Prostate gland (tissue), 2 donors: ENCODE measurements around the gene EPSTI1. TPM values are rescaled to one million over a fixed set of nuclear protein-coding genes. Genes with fewer than 3 reads are reported as not detected.

Experiments used
- DNase-seq: peaks from one replicate; pipeline ENCODE4 v3.0.0-alpha.2; 2019; ENCODE audit warnings: low spot score
- H3K27ac ChIP-seq, 2 donors: fragments of 200-600 bp; sonication (generic); 2 replicates each; pipeline ENCODE4 v1.5.1; 2017 to 2019
- H3K27me3 ChIP-seq: fragments of 200-600 bp; sonication (generic); replicated peaks from 2 replicates; pipeline ENCODE4 v1.5.1; 2019; ENCODE audit not compliant: insufficient read depth
- H3K36me3 ChIP-seq, 2 donors: fragments of 200-600 bp; sonication (generic); 1 replicate in 1 of 2; 2 replicates in 1 of 2; pipeline versions ENCODE4 v1.5.1 to v1.8.1; 2017 to 2019
- H3K4me1 ChIP-seq: fragments of 200-600 bp; sonication (generic); replicated peaks from 2 replicates; pipeline ENCODE4 v1.5.1; 2019
- H3K4me3 ChIP-seq, 2 donors: fragments of 200-600 bp; sonication (generic); 2 replicates each; pipeline ENCODE4 v1.5.1; 2017 to 2019
- H3K9me3 ChIP-seq: fragments of 200-600 bp; sonication (generic); 2 replicates; pipeline ENCODE4 v1.5.1; 2017
- CTCF ChIP-seq, 4 experiments: fragments of 200-600 bp in 2 of 4; fragments of 450-650 bp in 2 of 4; sonication (generic) in 2 of 4; IDR thresholded peaks; 1 replicate in 3 of 4; 2 replicates in 1 of 4; pipeline ENCODE4 v1.5.1; 2016 to 2019; ENCODE audit warnings: antibody characterized with exemption in 4 of 4, mild to moderate bottlenecking in 2 of 4, moderate library complexity in 2 of 4
- POLR2A ChIP-seq: fragments of 450-650 bp; IDR thresholded peaks from one replicate; pipeline ENCODE4 v1.6.1; 2016; ENCODE audit warnings: antibody characterized with exemption, mild to moderate bottlenecking
- POLR2AphosphoS5 ChIP-seq: sonication (generic); formaldehyde crosslinking; IDR thresholded peaks from one replicate; pipeline ENCODE4 v1.6.1; 2017; ENCODE audit warnings: antibody characterized with exemption
- WGBS: methylation state at CpG from one replicate; pipeline ENCODE4 v1.1.5; 2018; 5-methylcytosine and 5-hydroxymethylcytosine counted together
- intact Hi-C: fragments of 100-400 bp; cut with DNase I; formaldehyde crosslinking; loops from one replicate; pipeline ENCODE4 v1.14.2; 2022
- total RNA-seq, 2 donors: library from RNA; depleted of rRNA; stranded (reverse); fragments of >200 nt; gene quantifications; one replicate each; pipeline ENCODE4 v1.1.0, GENCODE V29; 2016

The EPSTI1 gene
- total RNA-seq, 2 donors from 2014 or later, result 1.7 to 8.0 TPM

GRCh38 chr13:42957881-42958280 lies 34.2 kb downstream of the EPSTI1 start:
- H3K4me3 ChIP-seq, result no peak overlapping the region
- H3K27me3 ChIP-seq, result no peaks in the 10 kb centered on the region
- TF ChIP-seq POLR2AphosphoS5 (no peak), POLR2A (no peak), CTCF (IDR thresholded peaks at IDR 0.05) (no peak)
- no peaks in the 10 kb centered on the region for H3K4me1 ChIP-seq
- DNase-seq, result no peak
- H3K36me3 ChIP-seq, result no peaks in the 10 kb centered on the region
- intact Hi-C loops, result no loop called here
- H3K9me3 ChIP-seq, result no peaks in the 10 kb centered on the region
- 77% methylated on average over 2 of the region's 2 CpGs for WGBS
- H3K27ac ChIP-seq, result no peak overlapping the region

- no peak for DNase-seq
- H3K4me1 ChIP-seq, result no peaks in the 10 kb centered on the region
- intact Hi-C loops, result no loop called here
- 73% methylated on average over 4 of the region's 4 CpGs for WGBS
- TF ChIP-seq POLR2A, result no peak
- H3K27me3 ChIP-seq, result no peaks in the 10 kb centered on the region
- H3K36me3 ChIP-seq, result no peaks in the 10 kb centered on the region
- no peak overlapping the region for H3K27ac ChIP-seq
- no peaks in the 10 kb centered on the region for H3K9me3 ChIP-seq
- no peak overlapping the region for H3K4me3 ChIP-seq
Measured at GRCh38 chr13:42950181-42950580, 41.9 kb downstream of the EPSTI1 start.

GRCh38 chr13:42947925-42948324 lies 44.1 kb downstream of the EPSTI1 start:
- intact Hi-C loops, result no loop called here
- H3K36me3 ChIP-seq, result no peaks in the 10 kb centered on the region
- no peaks in the 10 kb centered on the region for H3K27me3 ChIP-seq
- WGBS, result 97% methylated on average over 9 of the region's 11 CpGs
- no peaks in the 10 kb centered on the region for H3K9me3 ChIP-seq
- no peak overlapping the region for H3K27ac ChIP-seq
- H3K4me3 ChIP-seq, result no peak overlapping the region
- no peak for DNase-seq
- no peak for TF ChIP-seq POLR2A
- TF ChIP-seq POLR2AphosphoS5, result no peak
- TF ChIP-seq CTCF (IDR thresholded peaks at IDR 0.05), result no peak
- H3K4me1 ChIP-seq, result no peaks in the 10 kb centered on the region

GRCh38 chr13:42946927-42947326 lies 45.1 kb downstream of the EPSTI1 start:
- H3K4me3 ChIP-seq, result no peak overlapping the region
- H3K27me3 ChIP-seq, result no peaks in the 10 kb centered on the region
- TF ChIP-seq POLR2AphosphoS5 (no peak), POLR2A (no peak), CTCF (IDR thresholded peaks at IDR 0.05) (no peak)
- intact Hi-C loops, result no loop called here
- H3K36me3 ChIP-seq, result no peaks in the 10 kb centered on the region
- DNase-seq, result no peak
- no peaks in the 10 kb centered on the region for H3K9me3 ChIP-seq
- H3K4me1 ChIP-seq, result no peaks in the 10 kb centered on the region
- WGBS, result 33% methylated on average over 1 of the region's 1 CpG
- no peak overlapping the region for H3K27ac ChIP-seq

GRCh38 chr13:42929886-42930535 lies 62.0 kb downstream of the EPSTI1 start:
- intact Hi-C loops, result no loop called here
- Histone ChIP-seq H3K27me3 (no peaks in the 10 kb centered on the region), H3K4me3 (no peak overlapping the region), H3K4me1 (no peaks in the 10 kb centered on the region), H3K27ac (no peak overlapping the region), H3K9me3 (no peaks in the 10 kb centered on the region), H3K36me3 (no peaks in the 10 kb centered on the region)
- WGBS, result 92% methylated on average over 3 of the region's 3 CpGs
- DNase-seq, result no peak
- TF ChIP-seq POLR2A (no peak), CTCF (IDR thresholded peaks at IDR 0.05) (no peak), POLR2AphosphoS5 (no peak)
